NCI-H748 (cell line): ENCODE data around the gene PTPRG.

Experiments
- DNase-seq: peaks from one replicate; lab custom pipeline; 2025; ENCODE audit not compliant: unreplicated experiment; lab: John Stamatoyannopoulos, UW

Gene PTPRG

GRCh38 chr3:61649381-61650170 lies 88.2 kb downstream of the PTPRG start:
- no peak for DNase-seq

GRCh38 chr3:61650276-61650675 lies 88.9 kb downstream of the PTPRG start:
- DNase-seq: no peak

- DNase-seq: no peak
These were observed 89.5 kb downstream of the PTPRG start for GRCh38 chr3:61650719-61651410.

- no peak for DNase-seq
These were observed 96.3 kb downstream of the PTPRG start for GRCh38 chr3:61657689-61658088.

GRCh38 chr3:61662861-61663260 lies 101.5 kb downstream of the PTPRG start:
- DNase-seq: no peak

GRCh38 chr3:61663356-61664104 lies 102.2 kb downstream of the PTPRG start:
- no peak for DNase-seq

- no peak for DNase-seq
These were observed 102.7 kb downstream of the PTPRG start for GRCh38 chr3:61664105-61664482.

GRCh38 chr3:61665121-61665520 lies 103.8 kb downstream of the PTPRG start:
- no peak for DNase-seq

- no peak for DNase-seq
These were observed 104.6 kb downstream of the PTPRG start for GRCh38 chr3:61665987-61666386.

GRCh38 chr3:61666615-61667330 lies 105.4 kb downstream of the PTPRG start:
- peak; percentile 71 for DNase-seq

GRCh38 chr3:61667383-61667782 lies 106.0 kb downstream of the PTPRG start:
- no peak for DNase-seq

GRCh38 chr3:61667814-61668213 lies 106.4 kb downstream of the PTPRG start:
- DNase-seq: no peak

- no peak for DNase-seq
These were observed 107.0 kb downstream of the PTPRG start for GRCh38 chr3:61668317-61668864.

- DNase-seq: no peak
These were observed 107.8 kb downstream of the PTPRG start for GRCh38 chr3:61669203-61669602.

GRCh38 chr3:61669668-61670299 lies 108.4 kb downstream of the PTPRG start:
- DNase-seq: no peak

GRCh38 chr3:61673651-61674050 lies 112.3 kb downstream of the PTPRG start:
- no peak for DNase-seq

- no peak for DNase-seq
These were observed 113.2 kb downstream of the PTPRG start for GRCh38 chr3:61674596-61674995.

GRCh38 chr3:61679026-61679425 lies 117.7 kb downstream of the PTPRG start:
- DNase-seq: peak; percentile 18

- DNase-seq: no peak
These were observed 119.2 kb downstream of the PTPRG start for GRCh38 chr3:61680617-61681016.

- DNase-seq: no peak
These were observed 120.3 kb downstream of the PTPRG start for GRCh38 chr3:61681636-61682035.
